ENCODE results near the gene MCC.

The MCC gene

GRCh38 chr5:113295111-113295539 lies 193.1 kb downstream of the MCC start:
- peak overlapping the region; percentile 83 for H3K4me3 ChIP-seq (ENCODE audit: low read depth, low read length)
- H3K36me3 ChIP-seq (ENCODE audit: control insufficient read depth, insufficient read depth, low read length): no peaks in the 10 kb centered on the region

DNA sequence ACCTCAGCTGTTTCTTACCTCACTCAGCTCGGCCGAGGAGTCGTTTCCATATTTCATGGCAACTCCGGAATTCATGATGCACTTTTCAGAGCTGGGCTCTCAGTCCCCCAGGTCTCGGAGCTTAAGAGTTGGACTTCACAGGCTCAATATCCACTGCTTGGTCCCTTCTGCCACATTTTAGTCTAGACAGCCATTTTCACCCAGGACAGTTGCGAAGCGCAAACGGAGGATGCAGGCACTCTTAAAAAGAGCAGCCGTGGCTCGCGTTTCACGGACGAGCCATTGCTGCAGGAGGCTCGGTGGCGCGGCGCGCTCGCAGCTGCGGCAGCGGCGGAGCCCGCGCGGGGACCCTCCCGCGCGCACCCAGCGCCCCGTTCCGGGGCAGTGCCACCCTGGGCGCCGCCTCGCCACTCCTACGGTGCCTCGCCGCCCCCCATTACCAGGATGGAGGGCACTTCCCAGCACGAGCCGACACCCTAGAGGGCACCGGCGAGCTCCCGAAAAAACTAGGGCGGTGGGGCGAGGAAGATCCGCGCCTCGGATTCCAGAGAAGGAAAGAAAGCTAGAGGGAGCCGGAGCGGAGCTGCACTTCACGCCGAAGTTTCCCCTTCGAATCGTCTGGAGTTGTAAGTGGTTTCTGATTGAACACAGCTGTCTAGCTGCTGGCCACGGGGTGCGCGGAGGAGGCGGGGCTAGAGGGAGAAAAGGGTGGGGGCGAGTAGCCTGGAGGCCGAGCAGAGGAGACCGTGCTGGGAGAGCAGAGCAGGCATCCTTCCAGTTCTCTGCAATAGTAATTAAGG lies 193.7 kb downstream of the MCC start:
- peak overlapping the region; percentile 41 for H3K9ac ChIP-seq (ENCODE audit: low read depth, low read length)
- H3K27me3 ChIP-seq (ENCODE audit: control insufficient read depth, insufficient read depth, low read length): peaks cover 16% of the 10 kb centered on the region
- no peaks in the 10 kb centered on the region for H3K36me3 ChIP-seq (ENCODE audit: control insufficient read depth, insufficient read depth, low read length)
- H3K4me3 ChIP-seq (ENCODE audit: low read depth, low read length): peak overlapping the region; percentile 83
- no peaks in the 10 kb centered on the region for H3K9me3 ChIP-seq (ENCODE audit: control insufficient read depth, insufficient read depth, low read length)
- H3K4me1 ChIP-seq (ENCODE audit: control insufficient read depth, insufficient read depth, low read length): peaks cover 36% of the 10 kb centered on the region

More at GRCh38 chr5:113295111-113295539, 193.1 kb downstream of the MCC start:
- H3K9ac ChIP-seq (ENCODE audit: low read depth, low read length): no peak overlapping the region
- peaks cover 30% of the 10 kb centered on the region for H3K4me1 ChIP-seq (ENCODE audit: control insufficient read depth, insufficient read depth, low read length)
- peaks cover 16% of the 10 kb centered on the region for H3K27me3 ChIP-seq (ENCODE audit: control insufficient read depth, insufficient read depth, low read length)
- H3K9me3 ChIP-seq (ENCODE audit: control insufficient read depth, insufficient read depth, low read length): no peaks in the 10 kb centered on the region

- Histone ChIP-seq H3K27me3 (ENCODE audit: control insufficient read depth, insufficient read depth, low read length) (peaks cover 16% of the 10 kb centered on the region), H3K36me3 (ENCODE audit: control insufficient read depth, insufficient read depth, low read length) (no peaks in the 10 kb centered on the region), H3K4me3 (ENCODE audit: low read depth, low read length) (peak overlapping the region; percentile 83), H3K4me1 (ENCODE audit: control insufficient read depth, insufficient read depth, low read length) (peaks cover 39% of the 10 kb centered on the region), H3K9ac (ENCODE audit: low read depth, low read length) (peak overlapping the region; percentile 41), H3K9me3 (ENCODE audit: control insufficient read depth, insufficient read depth, low read length) (no peaks in the 10 kb centered on the region)
Measured at GRCh38 chr5:113293975-113294310, 194.3 kb downstream of the MCC start.

DNA sequence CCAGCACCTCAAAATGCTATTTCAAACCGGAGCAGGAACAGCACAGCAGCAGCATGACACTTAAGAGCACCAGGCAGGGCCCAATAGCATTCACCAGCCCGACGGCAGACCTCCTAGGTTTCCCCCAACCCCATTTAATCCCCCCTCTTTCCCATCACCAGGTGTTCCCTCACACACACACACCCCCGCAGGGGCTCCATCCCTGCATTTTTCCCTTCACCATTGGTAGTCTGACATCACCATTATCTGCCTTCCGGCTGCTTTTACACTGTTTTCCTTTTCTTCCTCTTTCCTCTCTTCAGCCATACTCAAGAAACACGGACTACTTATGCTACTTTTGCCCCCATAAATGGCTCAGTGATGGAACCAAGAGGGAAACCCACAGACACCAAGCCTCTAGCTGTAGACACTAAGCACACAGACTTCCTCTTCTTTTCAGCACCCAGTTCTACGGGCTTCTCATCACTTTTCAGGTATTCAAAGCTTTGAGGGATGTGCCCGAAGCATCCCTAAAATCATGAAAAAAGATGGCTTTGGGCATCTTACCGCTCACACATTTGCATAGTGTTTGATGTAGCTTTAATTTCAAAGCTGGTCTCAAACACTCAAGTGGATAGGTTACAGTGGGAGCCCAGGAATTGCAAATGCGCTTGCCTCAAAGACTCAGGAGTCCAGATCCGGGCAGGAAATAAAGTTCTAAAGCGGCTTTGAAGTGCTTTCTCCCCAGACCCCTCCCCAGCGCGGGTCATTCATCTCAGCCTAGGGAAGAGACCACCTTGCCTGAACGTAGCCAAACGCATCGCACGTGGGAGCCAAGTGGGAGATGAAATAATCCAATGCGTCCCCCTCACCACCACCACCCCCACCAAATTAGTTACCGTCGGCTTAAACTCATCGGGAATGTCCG lies 194.9 kb downstream of the MCC start:
- peaks cover 39% of the 10 kb centered on the region for H3K4me1 ChIP-seq (ENCODE audit: control insufficient read depth, insufficient read depth, low read length)
- H3K27me3 ChIP-seq (ENCODE audit: control insufficient read depth, insufficient read depth, low read length): peaks cover 16% of the 10 kb centered on the region
- H3K9ac ChIP-seq (ENCODE audit: low read depth, low read length): no peak overlapping the region
- H3K9me3 ChIP-seq (ENCODE audit: control insufficient read depth, insufficient read depth, low read length): no peaks in the 10 kb centered on the region
- H3K36me3 ChIP-seq (ENCODE audit: control insufficient read depth, insufficient read depth, low read length): no peaks in the 10 kb centered on the region
- peak overlapping the region; percentile 83 for H3K4me3 ChIP-seq (ENCODE audit: low read depth, low read length)

DNA sequence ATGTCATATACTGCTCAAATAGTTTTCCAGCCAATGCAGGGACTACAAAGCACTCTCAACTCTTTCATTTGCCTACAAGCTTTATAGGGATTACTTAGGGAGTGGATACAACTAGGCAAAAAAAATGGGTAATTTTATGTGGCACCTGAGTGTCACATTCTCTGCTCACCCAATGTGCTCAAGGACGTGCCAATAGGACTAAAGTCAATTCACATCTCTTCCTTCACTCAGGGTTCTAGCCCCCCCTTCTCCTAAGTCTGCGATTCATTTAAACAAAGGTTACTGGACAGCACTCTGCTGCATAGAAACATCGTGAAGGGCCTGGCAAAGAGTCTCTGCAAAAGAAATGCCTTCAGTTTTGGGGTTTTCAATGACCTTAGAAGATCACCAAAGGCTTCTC lies 195.8 kb downstream of the MCC start:
- no peak overlapping the region for H3K9ac ChIP-seq (ENCODE audit: low read depth, low read length)
- no peaks in the 10 kb centered on the region for H3K36me3 ChIP-seq (ENCODE audit: control insufficient read depth, insufficient read depth, low read length)
- no peaks in the 10 kb centered on the region for H3K9me3 ChIP-seq (ENCODE audit: control insufficient read depth, insufficient read depth, low read length)
- peaks cover 39% of the 10 kb centered on the region for H3K4me1 ChIP-seq (ENCODE audit: control insufficient read depth, insufficient read depth, low read length)
- peaks cover 16% of the 10 kb centered on the region for H3K27me3 ChIP-seq (ENCODE audit: control insufficient read depth, insufficient read depth, low read length)
- H3K4me3 ChIP-seq (ENCODE audit: low read depth, low read length): peak overlapping the region; percentile 83

GRCh38 chr5:113283558-113283957 lies 204.7 kb downstream of the MCC start:
- no peaks in the 10 kb centered on the region for H3K9me3 ChIP-seq (ENCODE audit: control insufficient read depth, insufficient read depth, low read length)
- H3K36me3 ChIP-seq (ENCODE audit: control insufficient read depth, insufficient read depth, low read length): no peaks in the 10 kb centered on the region
- H3K9ac ChIP-seq (ENCODE audit: low read depth, low read length): no peak overlapping the region
- no peak overlapping the region for H3K4me3 ChIP-seq (ENCODE audit: low read depth, low read length)
- no peaks in the 10 kb centered on the region for H3K27me3 ChIP-seq (ENCODE audit: control insufficient read depth, insufficient read depth, low read length)
- peaks cover 2% of the 10 kb centered on the region for H3K4me1 ChIP-seq (ENCODE audit: control insufficient read depth, insufficient read depth, low read length)

DNA sequence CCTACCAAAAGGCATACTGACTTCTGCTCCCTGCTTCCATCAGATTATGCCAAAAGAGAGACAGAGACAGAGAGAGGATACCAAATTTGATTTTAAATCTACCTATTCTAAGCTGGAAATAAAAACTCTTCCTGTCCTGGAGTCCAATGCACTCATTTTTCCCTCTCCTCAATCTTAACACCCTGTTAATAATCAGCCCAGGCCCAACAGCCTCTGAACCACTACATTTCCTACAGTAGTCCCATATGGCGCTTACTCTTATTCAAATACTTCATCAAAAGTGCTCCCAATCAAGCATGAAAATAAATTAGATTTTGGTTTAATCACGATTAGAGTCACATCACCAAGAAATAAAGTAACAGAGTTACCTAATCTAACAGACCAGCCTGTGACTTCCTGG lies 205.8 kb downstream of the MCC start:
- Histone ChIP-seq H3K36me3 (ENCODE audit: control insufficient read depth, insufficient read depth, low read length) (no peaks in the 10 kb centered on the region), H3K4me3 (ENCODE audit: low read depth, low read length) (no peak overlapping the region), H3K9me3 (ENCODE audit: control insufficient read depth, insufficient read depth, low read length) (no peaks in the 10 kb centered on the region), H3K4me1 (ENCODE audit: control insufficient read depth, insufficient read depth, low read length) (peaks cover 2% of the 10 kb centered on the region), H3K27me3 (ENCODE audit: control insufficient read depth, insufficient read depth, low read length) (no peaks in the 10 kb centered on the region), H3K9ac (ENCODE audit: low read depth, low read length) (no peak overlapping the region)

DNA sequence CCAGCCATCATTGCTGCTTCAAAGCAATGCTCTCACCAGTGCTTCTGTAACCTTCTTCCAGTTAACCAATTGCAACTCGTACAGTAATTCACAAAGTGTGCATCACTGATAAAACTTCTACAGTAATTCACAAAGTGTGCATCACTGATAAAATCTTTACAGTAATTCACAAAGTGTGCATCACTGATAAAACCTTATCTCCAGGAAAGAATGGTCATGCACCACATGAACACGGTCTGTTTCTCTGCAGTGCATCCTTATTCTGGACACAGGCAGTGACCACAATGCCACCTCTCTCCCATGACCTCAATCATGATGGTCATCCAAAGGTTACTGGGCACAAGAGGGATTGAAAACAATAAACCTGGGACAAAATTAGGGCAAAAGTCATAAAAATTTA lies 207.1 kb downstream of the MCC start:
- no peak overlapping the region for H3K4me3 ChIP-seq (ENCODE audit: low read depth, low read length)
- H3K27me3 ChIP-seq (ENCODE audit: control insufficient read depth, insufficient read depth, low read length): no peaks in the 10 kb centered on the region

GRCh38 chr5:113280541-113280940 lies 207.7 kb downstream of the MCC start:
- Histone ChIP-seq H3K9me3 (ENCODE audit: control insufficient read depth, insufficient read depth, low read length) (no peaks in the 10 kb centered on the region), H3K4me1 (ENCODE audit: control insufficient read depth, insufficient read depth, low read length) (peaks cover 3% of the 10 kb centered on the region), H3K9ac (ENCODE audit: low read depth, low read length) (no peak overlapping the region), H3K4me3 (ENCODE audit: low read depth, low read length) (no peak overlapping the region), H3K36me3 (ENCODE audit: control insufficient read depth, insufficient read depth, low read length) (no peaks in the 10 kb centered on the region), H3K27me3 (ENCODE audit: control insufficient read depth, insufficient read depth, low read length) (no peaks in the 10 kb centered on the region)

More for the DNA sequence above, 207.1 kb downstream of the MCC start:
- Histone ChIP-seq H3K9ac (ENCODE audit: low read depth, low read length) (no peak overlapping the region), H3K36me3 (ENCODE audit: control insufficient read depth, insufficient read depth, low read length) (no peaks in the 10 kb centered on the region), H3K9me3 (ENCODE audit: control insufficient read depth, insufficient read depth, low read length) (no peaks in the 10 kb centered on the region), H3K4me1 (ENCODE audit: control insufficient read depth, insufficient read depth, low read length) (peaks cover 2% of the 10 kb centered on the region)

DNA sequence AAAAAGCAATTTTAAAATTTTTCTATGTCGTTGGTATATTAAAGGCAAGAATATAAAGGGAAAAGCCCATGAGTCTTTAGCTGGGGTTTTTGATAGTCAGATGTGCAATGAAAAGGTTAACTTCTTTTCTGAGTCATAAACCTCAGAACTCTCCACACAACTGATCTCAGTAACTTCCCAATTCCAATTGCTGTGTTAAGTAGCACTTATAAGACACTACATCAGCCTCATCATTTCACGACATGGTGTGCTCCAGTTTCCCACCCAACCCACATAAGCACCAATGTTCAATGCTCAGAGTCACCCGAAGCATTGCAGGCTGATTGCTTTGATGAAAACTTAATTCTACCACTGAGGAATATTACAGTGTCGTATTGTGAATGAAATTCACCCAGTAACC lies 209.3 kb downstream of the MCC start:
- H3K4me3 ChIP-seq (ENCODE audit: low read depth, low read length): no peak overlapping the region
- H3K9me3 ChIP-seq (ENCODE audit: control insufficient read depth, insufficient read depth, low read length): no peaks in the 10 kb centered on the region
- no peaks in the 10 kb centered on the region for H3K27me3 ChIP-seq (ENCODE audit: control insufficient read depth, insufficient read depth, low read length)
- no peak overlapping the region for H3K9ac ChIP-seq (ENCODE audit: low read depth, low read length)
- no peaks in the 10 kb centered on the region for H3K36me3 ChIP-seq (ENCODE audit: control insufficient read depth, insufficient read depth, low read length)
- H3K4me1 ChIP-seq (ENCODE audit: control insufficient read depth, insufficient read depth, low read length): peaks cover 16% of the 10 kb centered on the region

DNA sequence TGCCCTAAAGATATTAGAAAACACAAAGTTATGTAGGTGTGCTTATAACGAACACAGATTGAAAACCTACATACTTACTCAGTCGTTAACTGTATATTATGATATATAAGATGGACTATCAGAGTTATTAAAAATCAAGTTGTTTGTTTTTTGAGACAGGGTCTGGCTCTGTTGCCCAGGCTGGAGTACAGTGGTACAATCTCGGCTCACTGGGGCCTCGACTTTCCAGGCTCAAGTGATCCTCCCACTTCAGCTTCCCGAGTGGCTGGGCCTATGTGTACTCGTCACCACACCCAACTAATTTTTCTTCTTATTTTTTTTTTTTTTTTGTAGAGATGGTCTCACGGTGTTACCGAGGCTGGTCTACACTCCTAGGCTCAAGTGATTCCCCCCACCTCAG lies 211.8 kb downstream of the MCC start:
- no peak overlapping the region for H3K4me3 ChIP-seq (ENCODE audit: low read depth, low read length)
- no peaks in the 10 kb centered on the region for H3K27me3 ChIP-seq (ENCODE audit: control insufficient read depth, insufficient read depth, low read length)
- H3K36me3 ChIP-seq (ENCODE audit: control insufficient read depth, insufficient read depth, low read length): no peaks in the 10 kb centered on the region
- H3K4me1 ChIP-seq (ENCODE audit: control insufficient read depth, insufficient read depth, low read length): peaks cover 28% of the 10 kb centered on the region
- H3K9ac ChIP-seq (ENCODE audit: low read depth, low read length): no peak overlapping the region
- no peaks in the 10 kb centered on the region for H3K9me3 ChIP-seq (ENCODE audit: control insufficient read depth, insufficient read depth, low read length)

- Histone ChIP-seq H3K9ac (ENCODE audit: low read depth, low read length) (no peak overlapping the region), H3K4me1 (ENCODE audit: control insufficient read depth, insufficient read depth, low read length) (peaks cover 32% of the 10 kb centered on the region), H3K4me3 (ENCODE audit: low read depth, low read length) (no peak overlapping the region), H3K36me3 (ENCODE audit: control insufficient read depth, insufficient read depth, low read length) (no peaks in the 10 kb centered on the region), H3K27me3 (ENCODE audit: control insufficient read depth, insufficient read depth, low read length) (no peaks in the 10 kb centered on the region), H3K9me3 (ENCODE audit: control insufficient read depth, insufficient read depth, low read length) (no peaks in the 10 kb centered on the region)
Measured at GRCh38 chr5:113276001-113276400, 212.3 kb downstream of the MCC start.

All from iPS-15b (cell line).